Stimulated activated CD8-positive, alpha-beta memory T cell treated with anti-CD3 and anti-CD28 coated beads, Interleukin-7, amount 100 ng/mL, for 1 hour (primary cell): Measurements from ENCODE around the gene TGFBR3.

Experiments
- DNase-seq, 2 donors: peaks; one replicate each; pipeline ENCODE4 v3.0.0-alpha.2; 2020; ENCODE audit warnings: low read depth in 2 of 2

TGFBR3 gene

DNA sequence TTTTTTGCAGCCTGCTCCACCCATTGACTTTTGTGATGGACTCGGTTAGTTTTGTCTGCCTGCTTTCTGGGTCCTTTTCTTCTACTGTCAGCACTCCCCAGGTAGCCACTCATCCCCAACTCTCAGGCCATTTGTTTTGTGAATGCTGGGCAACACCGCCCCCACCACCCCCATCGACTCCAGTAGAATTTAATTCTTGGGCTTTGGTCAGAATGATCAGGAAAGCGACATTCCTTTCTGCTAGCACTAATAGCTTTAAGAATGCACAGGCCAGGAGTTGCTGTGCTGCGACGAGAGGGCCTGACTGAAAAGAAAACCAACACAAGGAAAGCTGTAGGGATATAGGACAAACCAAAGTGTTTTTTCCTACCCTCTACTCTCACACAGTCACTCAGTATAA lies 240.9 kb downstream of the TGFBR3 start:
- no peak for DNase-seq

DNA sequence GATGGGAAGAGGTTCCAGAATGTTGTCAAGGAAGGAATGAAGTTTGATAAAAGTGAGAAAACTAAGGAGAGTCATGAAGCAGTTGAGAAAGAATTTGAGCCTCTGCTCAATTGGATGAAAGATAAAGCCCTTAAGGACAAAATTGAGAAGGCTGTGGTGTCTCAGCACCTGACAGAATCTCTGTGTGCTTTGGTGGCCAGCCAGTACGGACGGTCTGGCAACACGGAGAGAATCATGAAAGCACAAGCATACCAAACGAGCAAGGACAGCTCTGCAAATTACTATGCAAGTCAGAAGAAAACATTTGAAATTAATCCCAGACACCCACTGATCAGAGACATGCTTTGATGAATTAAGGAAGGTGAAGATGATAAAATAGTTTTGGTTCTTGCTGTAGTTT lies 242.5 kb downstream of the TGFBR3 start:
- no peak for DNase-seq

DNA sequence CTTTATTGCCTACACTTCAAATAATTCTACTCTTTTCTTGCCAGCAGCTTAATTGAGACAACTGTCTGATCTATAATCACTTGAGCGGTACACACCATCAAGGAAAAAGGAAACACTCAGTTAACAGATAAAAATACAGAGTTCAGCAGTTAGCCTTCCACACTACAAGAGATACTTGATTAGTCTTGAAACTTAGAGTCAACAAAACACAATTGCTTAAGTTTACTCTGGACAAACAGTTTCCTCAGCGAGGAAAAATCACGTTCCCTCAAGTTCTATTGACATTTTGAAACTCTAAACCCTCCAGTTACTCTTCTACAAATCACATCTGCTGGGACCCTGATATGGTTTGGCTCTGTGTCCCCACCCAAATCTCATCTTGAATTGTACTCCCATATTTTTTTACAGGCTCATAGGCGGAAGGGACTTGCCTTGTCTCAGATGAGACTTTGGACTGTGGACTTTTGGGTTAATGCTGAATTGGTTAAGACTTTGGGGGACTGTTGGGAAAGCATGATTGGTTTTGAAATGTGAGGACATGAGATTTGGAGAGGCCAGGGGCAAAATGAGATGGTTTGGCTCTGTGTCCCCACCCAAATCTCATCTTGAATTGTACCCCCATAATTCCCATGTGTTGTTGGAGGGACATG lies 244.9 kb downstream of the TGFBR3 start:
- DNase-seq = no peak

DNA sequence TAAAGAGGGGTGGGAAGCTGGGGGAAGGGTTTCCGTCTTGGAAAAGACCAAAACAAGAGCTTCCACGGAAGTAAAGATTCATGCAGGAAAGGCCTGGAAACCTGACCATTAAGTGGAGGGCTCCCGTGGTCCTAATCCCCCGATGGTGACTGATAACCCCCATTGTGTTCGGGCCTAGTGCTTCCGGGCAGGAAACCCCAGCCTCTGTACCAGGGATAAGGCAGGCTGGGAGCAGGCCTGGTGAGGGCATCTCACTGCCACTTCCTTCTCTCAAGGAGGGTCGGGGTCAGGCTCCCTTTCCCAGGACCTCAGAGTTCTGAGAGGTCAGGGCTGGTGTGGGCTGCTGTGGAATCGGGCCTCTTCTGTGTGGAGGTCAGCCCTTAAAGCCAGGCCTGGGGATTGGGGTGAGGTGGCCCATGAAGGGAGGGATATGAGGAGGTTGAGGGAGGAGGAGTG lies 248.4 kb downstream of the TGFBR3 start:
- DNase-seq = no peak

DNA sequence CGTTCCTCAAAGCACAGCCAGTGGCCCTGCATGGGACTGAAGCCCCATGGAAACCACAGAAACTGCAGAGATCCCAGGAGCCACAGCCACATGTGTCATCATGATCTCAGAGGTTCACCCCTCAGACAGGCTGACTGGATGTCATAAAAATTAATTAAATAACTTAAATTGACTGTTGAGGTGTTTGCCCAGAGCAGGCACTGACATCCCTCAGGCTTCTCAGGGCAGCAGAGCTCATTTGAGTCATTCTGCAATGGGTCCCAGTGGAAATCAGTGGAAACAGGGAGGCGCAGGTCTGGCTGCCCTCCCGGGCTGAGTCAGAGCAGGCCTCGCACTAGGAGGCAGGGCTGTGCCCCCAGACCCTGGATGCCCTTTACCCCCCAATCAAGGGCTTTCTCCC lies 250.2 kb downstream of the TGFBR3 start:
- no peak for DNase-seq

DNA sequence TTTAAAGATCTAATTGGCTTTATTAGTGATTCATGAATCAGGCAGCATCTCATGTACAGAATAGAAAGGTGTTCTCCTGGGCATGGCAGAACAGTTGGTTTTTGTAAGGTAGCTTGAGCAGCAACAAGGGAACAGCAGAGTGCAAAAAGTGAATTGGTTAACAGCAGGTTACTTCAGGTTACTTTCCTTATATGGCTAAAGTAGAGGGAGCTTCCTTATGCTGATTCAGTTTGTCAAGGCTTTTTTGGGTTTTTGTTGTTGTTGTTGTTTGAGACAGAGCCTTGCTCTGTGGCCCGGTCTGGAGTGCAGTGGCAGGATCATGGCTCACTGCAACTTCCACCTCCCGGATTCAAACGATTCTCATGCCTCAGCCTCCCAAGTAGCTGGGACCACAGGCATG lies 252.5 kb downstream of the TGFBR3 start:
- DNase-seq = no peak

DNA sequence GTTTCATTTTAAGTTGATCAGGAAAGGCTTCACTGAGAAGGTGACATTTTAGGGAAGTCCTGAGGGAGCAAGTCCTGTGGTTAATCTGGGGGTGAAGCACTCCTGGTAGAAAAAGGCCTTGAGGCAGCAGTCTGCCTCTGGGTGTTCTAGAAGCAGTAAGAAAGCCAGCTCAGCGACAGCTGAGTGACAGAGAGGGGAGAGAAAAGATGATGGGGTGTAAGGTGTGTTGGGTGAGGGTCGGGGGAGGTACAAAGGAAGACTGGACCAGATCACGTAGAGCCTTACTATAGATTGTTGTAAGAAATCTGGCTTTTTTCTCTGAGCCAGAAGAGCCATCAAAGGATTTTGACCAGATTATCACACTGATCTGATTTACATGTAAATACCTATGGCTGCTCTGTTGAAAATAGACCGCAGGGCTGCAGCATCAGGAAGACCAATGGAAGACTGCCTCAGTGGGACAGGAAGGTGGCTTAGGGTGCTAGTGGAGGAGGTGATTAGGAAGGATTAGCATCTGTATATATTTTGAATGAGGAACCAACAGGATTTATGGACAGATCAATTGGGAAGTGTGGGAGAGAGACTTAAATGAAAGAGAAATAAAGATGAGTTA lies 254.1 kb downstream of the TGFBR3 start:
- no peak for DNase-seq

DNA sequence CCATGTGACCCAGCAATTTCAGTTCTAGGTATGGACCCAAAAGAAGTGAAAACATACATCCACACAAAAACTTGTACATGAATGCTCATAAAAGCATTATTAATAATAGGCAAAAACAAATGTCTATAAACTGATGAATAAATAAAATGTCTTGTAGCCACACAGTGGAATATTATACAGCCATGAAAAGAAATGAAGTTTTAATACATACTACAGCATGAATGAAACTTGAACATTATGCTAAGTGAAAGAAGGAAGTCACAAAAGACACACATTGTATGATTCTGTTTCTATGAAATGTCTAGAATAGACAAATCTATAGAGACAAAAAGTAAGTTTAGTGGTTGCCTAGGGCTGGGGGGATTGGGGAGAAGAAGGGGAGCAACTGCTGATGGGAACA lies 255.1 kb downstream of the TGFBR3 start:
- DNase-seq = no peak
